Colon (tissue), 2 donors: ENCODE data around the gene MED22.
"Not testable (repeated sequence)": the region's sequence is repeated elsewhere in the genome, so short reads cannot be mapped to it uniquely, and the experiment has no call there.

Source experiments
- FAIRE-seq: peaks from 2 replicates; lab custom pipeline; 2012; peaks lifted over from hg19 to GRCh38; lab: Jason Lieb, UNC
- donor health status: control.
- donor health status: control.

Gene MED22

DNA sequence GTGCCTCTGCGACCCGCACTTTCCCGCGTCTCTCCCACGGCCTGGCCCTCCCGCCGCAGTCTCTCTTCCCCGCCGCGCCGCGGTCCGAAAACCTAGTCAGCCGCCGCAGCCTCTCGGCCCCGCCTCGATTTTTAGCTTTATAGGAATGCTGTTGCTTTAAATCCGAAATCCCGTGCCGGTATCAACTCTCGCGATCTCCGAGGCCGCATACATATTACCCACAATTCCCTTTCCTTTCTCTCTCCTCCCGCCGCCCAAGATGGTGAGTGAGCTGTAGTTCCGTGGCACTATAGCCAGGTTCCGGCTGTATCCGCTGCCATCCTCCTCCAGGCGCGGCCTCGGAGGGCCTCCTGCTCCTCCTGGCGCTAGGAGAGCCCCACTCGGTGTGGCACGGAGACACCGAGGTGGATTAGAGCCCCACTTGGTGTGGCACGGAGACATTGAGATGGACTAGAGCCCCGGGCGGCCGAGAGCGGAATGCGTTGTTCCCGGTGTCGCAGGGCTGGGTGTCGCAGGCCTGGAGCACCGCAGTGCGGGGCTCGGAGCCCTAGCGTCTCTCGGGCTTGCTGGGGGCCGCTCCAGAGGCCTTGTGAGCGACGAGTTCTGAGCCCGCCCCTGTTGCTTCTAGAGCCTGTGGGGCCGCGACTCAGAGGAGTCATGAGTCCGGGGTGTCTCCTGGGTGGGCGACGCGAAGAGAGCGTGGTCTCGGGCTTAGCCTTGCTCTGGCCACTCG is at the start of gene MED22, which contains the start of gene RPL7A:
TSS of gene MED22 (minus strand) at position 147 of the 733 bp plus-strand sequence. CDS start 1,469 bp downstream, outside the sequence.
TSS of gene RPL7A (plus strand) at position 234 of the 733 bp plus-strand sequence. CDS start at position 260, 26 bp downstream.
- no peak for FAIRE-seq

DNA sequence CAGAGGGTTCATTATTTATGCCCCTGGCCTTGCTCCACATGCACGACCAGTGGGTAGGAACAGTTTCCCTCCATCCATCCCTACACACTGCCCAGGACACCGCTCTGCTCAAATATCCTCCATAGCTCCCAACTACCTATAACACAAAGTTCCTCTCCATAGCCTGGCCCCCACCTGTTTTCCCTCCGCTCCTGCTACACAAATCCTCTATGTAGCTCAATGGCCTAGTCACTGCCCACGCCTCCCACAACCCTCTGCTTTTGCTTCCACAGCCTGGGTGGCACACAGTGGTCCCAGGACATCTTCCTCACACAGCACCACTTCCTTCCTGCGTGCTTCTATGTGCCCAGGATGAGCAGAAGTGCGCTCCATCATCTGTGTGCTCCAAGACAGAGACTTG is 49.4 kb upstream of the MED22 start:
- FAIRE-seq, result no peak

DNA sequence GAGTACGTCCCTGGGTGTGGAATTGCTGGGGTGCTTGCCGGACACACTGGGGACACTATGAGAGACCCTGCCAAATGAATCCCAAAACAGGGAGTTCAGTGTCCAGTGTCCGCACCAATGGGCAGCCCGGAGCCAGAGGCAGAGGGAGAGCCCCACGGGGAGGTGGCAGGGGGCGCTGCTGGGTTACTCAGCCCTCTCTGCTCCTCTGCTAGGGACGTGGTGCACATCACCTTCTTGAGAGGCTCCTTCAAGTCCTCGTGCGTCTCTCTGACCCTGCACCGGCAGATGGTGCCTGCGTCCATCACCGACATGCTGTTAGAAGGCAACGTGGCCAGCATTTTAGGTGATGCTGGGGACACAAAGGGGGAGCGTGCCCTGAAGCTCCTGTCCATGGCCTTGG is 49.0 kb upstream of the MED22 start:
- FAIRE-seq, result no peak

DNA sequence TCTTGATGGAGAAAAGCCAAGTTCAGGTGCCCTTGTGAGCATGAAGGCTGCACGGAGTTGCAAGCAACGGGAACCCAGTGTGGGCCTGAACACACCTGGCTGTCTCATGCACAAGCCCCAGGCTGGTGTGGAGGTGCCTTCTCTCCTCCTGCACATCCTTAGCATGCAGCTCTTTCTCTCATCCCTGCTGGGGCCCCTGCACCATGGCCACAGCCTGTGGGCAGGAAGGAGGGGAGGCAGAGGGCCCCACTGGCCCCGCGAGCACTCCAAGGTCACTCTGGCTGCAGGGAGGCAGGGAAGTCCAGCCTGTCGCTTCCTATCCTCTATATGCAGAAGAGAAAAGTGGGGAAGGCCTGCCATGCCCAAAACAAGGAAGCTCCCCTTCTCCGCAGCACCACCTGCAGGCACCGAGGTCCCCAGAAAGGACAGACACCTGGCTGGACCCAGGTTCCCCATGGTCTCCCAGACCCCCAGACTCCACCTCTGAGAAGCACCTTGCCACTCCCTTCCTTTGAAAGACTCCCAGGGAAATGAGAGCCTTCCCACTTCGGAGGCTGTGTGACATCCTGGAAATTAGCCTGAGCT is 46.8 kb upstream of the MED22 start:
- no peak for FAIRE-seq

DNA sequence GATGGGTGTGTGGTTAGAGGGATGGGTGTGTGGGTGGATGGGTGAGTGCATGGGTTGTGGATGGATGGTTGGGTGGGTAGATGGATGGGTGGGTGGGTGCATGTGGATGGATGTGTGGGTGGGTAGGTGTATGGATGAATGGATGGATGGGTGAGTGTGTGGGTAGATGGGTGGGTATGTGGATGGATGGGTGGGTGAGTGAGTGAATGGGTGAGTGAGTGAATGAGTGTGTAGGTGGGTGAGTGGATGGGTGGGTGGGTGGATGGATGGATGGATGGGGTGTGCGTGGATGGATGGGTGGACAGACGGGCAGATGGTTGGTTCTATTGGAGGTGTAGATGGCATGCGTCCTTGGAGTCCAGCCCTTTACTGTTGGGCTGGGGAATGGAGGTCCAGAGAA is 45.5 kb upstream of the MED22 start:
- FAIRE-seq, result no peak

DNA sequence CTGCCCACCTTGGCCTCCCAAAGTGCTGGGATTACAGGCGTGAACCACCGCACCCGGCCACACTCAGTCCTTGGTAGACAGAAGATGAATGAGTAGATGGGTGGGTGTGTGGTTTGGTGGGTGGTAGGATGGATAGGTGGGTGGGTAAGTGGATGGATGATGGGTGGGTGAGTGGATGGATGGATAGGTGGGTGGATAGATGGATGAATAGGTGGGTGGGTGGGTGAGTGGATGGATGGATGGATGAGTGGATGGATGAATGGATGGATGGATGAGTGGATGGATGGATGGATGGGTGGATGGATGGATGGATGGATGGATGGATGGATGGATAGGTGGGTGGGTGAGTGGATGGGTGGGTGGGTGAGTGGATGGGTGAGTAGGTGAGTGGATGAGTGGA is 44.4 kb upstream of the MED22 start:
- not testable (repeated sequence) for FAIRE-seq

DNA sequence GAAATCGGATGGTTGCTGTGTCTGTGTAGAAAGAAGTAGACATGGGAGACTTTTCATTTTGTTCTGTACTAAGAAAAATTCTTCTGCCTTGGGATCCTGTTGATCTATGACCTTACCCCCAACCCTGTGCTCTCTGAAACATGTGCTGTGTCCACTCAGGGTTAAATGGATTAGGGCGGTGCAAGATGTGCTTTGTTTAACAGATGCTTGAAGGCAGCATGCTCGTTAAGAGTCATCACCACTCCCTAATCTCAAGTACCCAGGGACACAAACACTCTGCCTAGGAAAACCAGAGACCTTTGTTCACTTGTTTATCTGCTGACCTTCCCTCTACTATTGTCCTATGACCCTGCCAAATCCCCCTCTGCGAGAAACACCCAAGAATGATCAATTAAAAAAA is 43.5 kb upstream of the MED22 start:
- not testable (repeated sequence) for FAIRE-seq

DNA sequence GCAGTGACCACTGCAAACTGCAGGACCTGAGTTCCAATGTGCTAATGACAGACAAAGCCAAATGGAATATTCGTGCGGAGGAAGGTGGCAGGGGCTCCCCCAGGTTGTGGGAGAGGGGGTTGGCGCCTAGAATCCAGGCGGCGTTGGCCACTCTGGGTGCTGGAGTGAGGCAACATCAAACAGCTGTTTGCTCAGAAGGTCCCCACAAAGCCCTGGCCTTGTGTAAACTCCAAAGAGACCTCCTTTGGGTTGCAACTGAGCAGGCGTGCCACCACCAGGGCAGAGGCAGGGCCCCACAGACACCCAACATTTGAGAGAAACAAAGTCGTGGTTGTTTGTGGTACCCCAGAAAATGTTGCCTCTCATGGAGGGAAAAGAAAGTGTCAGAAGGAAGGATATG is 42.8 kb upstream of the MED22 start:
- FAIRE-seq, result no peak

DNA sequence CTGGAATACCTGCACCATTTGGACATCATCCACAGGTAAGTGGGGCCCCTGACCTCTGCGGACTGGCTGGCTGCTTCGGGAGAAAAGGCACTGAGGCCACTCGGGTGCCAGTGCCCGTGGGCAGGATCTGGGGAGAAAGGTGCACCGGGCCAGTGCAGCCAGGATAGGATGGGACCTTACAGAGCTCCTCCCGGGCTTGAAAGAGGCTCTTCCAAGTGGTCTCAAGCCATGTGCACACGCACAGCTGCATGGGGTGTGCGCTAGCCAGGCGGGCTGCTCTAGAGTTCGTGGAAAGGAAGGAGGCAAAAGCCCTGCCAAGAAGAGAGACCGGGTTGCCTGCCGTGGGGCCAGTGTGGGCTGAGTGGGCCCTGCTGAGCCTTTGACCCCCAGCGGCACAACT is 41.6 kb upstream of the MED22 start:
- FAIRE-seq, result no peak

DNA sequence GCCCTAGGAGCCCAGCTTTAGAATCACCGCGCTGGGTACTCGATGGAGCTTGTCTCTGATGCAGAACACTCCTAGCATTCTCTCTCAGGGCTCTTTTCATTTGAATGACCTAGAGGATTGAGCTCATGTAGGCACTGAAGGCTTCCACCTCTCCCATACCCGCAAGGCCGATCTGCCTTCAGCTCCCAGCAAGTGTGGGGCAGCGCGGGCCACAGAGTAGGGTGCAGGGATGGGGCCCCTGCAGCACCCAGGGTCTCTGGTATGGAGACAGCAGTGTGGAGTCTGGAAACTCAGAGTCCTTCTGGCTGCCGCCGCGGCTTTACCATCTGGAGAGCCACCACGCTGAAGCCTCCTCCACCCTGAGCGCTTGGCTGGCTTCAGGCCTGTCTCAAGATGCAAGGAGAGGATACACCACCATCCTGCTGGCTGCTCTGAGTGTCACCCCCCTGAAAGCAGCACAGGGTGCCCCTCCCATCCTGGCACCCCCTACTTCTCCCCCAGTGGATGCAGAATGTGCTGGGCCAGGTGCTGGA is 41.2 kb upstream of the MED22 start:
- FAIRE-seq, result no peak

DNA sequence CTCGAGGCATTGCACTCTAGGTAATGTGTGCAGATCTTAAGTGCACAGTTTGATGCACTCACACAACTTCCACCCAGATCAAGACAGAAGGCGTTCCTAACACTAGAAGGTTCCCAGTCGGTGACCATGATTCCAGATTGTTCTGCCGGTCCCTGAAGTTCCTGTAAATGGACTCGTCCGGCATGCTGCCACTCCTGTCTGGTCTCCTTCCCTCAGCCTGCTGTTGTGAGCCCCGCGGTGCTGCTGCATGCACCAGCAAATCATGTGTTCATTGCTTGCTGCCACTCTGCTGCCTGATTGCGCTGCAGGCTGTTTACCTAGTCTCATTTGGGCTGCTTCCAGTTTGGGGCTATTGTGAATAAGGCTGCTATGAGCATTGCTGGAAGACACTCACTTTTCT is 39.7 kb upstream of the MED22 start:
- FAIRE-seq, result no peak

DNA sequence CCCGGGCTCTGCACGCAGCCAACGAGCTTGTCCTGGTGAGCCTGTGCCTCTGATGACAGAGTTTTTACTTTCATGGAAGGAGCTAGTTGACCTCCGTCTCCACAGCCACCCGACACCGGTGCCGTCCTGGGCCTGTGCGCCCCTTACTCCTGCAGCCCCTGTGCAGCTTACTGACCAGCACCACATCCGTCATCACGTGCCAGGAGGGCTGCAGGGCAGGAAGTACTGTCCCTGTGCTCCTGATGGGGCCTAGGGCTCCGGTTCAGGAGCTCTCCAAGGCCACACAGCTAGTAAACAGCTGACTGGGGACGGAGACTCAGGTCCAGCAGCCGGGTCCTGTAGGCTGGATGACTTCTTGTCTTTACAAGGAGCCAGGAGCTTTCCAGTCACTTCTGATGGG is 38.4 kb upstream of the MED22 start:
- no peak for FAIRE-seq

DNA sequence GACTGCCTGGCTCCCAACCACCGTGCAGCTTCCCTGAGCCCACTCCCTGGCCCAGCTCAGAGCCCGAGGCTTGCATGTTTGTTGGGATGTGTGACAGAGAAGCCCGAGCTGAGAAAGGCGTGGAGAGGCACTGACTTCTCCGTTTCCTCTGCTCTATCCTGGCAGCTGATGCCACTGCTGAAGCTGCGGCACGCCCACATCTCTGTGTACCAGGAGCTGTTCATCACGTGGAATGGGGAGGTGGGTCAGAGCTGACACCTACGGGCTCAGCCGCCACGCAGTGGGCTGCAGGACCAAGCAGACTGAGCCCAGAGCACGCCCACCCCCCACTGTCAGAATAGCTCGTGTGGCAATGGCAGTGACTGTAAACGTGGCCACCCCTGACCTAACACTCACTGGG is 37.5 kb upstream of the MED22 start:
- no peak for FAIRE-seq

DNA sequence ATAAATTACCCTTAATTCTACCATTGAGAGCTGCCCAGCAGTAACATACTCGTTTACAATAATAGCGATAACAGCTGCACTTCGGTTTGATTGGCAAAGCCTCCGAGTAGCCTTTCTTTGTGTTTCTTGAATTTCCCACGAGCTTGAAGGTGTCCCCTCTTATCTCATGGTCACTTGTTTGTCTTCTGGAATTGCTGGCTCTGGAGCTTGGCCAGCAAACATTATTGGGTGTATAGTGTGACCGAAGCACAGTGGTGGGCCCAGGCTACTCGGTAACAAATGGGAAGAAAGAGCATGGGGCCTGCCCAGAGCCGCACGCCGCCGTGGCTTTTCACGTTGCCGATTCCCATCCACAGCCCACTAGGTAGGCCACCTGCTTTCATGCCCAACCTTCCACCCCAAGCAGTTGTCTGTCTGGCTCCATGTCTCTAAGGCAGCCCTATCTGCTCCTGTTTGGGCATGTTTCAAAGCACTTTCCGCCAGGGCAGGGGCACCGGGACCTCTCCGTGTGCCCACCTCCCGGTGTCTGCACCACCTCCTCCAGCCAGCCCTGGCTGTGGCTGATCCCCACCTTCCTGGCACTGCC is 36.9 kb upstream of the MED22 start:
- FAIRE-seq, result no peak

DNA sequence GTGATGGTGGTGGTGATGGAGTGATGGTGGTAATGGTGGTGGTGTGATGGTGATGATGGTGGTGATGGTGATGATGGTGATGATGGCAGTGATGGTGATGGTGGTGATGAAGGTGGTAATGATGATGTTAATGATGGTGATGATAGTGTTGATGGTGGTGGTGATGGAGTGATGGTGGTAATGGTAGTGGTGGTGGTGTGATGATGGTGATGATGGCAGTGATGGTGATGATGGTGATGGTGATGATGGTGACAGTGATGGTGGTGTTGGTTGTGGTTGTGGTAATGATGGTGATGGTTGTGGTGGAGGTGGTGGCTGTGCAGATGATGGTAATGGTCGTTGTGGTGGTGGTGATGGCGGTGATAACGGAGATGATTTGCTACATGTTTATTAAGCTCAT is 35.5 kb upstream of the MED22 start:
- FAIRE-seq, result no peak

DNA sequence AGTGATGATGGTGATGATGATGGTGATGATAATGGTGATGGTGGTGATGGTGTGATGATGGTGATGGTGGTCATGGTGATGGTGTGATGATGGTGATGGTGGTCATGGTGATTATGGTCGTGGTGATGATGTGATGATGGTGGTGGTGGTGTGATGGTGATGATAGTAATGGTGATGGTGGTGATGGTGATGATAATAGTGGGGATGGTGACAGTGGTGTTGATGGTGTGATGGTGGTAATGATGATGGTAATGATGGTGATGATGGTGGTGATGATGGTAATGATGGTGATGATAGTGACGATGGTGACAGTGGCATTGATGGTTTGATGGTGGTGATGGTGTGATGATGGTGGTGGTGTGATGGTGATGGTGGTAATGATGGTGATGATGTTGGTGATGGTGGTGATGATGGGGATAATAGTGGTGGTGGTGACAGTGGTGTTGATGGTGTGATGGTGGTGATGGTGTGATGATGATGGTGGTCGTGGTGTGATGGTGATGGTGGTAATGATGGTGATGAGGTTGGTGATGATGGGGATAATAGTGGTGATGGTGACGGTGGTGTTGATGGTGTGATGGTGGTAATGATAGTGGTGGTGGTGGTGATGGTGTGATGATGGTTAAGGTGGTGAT is 34.7 kb upstream of the MED22 start:
- FAIRE-seq, result no peak

DNA sequence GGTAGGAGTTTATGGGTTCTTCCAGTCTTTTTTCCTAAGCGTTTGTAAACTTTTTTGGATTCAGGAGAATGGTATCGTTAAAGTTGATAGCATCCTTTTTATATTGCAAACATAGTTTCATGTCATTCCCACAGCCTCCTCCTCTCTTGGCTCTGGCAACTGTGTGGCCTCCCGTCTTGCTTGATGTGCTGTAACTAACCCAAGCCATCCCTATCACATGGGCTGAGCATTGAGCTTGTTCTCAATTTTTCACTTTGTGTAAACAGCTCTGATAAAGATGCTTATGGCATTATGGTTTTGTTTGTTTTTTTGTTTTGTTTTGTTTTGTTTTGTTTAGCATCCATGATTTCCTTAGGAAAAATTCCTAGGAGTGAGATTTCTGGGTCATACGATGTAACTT is 32.8 kb upstream of the MED22 start:
- FAIRE-seq, result no peak

DNA sequence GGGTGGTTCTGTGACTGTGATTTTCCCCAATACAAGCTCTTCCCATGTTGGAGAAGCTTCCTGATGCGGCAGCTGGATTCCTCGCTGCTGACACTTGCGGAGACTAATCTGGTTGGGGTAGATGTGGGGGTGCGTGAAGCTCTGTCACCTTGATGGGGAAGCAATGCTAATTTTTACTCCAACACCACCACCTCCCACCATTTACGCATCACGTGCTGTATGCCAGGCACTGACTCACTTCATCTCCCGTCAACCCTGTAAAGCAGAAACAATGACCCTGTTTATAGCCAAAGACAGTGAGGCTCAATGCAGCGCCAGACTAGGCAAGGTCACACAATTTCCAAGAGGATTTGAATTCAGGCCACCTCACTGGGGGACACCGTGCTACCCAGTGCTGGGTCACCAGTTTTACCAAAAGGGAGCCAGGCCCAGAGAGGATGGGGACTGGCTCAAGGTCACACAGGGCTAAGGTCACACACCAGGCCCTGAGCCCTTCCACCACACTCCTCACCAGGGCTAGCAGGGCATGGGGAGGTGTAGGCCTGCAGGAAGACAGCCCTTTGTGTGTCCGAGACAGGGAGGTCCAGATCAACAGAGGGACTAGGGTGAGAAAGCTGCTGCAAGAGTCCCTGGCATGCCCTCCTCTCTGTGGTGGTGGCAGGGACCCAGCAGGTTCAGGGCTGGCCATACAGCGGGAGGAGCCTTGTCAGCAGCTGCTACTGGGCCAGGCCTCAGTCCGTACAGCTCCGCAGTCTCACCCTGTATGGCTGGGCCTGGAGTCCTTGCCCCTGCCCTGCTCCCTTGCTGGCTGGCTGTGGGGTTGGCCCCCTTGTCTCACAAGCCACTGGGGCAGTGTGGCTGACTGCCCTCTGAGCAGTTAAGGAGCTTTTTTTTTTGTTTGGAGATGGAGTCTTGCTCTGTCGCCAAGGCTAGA is 31.5 kb upstream of the MED22 start:
- FAIRE-seq, result no peak

DNA sequence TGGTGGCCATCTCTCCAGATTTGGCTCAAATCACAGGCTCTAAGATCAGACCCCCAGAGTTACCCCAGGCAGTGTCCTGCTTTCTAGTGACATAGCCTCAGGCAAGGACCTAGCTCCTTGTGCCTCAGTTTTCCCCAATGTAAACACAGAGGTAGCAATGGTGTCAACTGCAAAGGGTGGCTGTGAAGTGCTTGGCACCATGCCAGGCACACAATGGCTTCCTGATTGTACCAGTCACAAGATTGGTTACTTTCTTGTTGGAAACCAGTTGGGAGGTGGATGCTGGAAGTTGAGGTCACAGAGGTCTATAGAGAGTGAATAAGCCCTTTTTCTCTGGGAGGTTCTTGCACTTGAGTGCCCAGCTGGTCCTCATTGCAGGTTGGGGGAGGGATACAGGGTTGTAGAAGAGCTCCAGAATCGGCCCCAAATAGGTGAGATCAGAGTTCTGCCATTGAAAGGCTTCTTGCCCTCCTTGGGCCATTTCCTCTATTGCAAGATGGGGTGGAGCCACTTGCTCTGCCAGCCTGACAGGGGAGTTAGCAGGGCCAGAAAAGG is 30.6 kb upstream of the MED22 start:
- FAIRE-seq, result no peak

DNA sequence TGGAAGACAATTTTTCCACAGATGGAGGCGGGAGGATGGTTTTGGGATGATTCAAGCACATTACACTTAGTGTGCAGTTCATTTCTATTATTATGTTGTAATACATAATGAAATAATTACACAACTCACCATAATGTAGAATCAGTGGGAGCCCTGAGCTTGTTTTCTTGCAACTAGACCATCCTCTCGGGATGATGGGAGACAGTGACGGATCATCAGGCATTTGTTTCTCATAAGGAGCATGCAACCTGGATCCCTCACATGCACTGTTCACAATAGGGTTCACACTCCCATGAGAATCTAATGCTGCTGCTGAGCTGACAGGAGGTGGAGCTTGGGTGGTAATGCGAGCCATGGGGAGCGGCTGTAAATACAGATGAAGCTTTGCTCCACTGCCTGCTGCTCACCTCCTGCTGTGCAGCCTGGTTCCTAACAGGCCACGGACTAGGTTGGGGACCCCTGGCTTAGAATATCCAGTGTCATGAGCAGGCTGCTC is 29.8 kb upstream of the MED22 start:
- FAIRE-seq, result no peak

DNA sequence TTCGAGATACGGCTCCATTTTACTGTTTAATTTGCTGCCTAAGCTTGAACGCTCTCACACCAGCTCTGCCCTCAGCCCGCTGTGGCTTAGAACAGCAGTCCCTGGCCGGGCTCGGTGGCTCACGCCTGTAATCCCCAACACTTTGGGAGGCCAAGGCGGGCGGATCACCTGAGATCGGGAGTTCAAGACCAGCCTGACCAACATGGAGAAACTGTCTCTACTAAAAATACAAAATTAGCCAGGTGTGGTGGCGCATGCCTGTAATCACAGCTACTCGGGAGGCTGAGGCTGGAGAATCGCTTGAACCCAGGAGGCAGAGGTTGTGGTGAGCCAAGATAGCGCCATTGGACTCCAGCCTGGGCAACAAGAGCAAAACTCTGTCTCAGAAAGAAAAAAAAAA is 29.3 kb upstream of the MED22 start:
- FAIRE-seq, result not testable (repeated sequence)
